GM18505 (cell line): ENCODE results near the gene NSD2.

Experiments
- ATAC-seq: cut with Tn5 transposase; IDR thresholded peaks from one replicate; pipeline ENCODE4 v1.9.1; 2021; ENCODE audit not compliant: unreplicated experiment
- POLR2A ChIP-seq: IDR thresholded peaks from 4 replicates; pipeline ENCODE4 v1.6.1; 2011; ENCODE audit warnings: borderline replicate concordance; ENCODE audit not compliant: insufficient read depth, insufficient read length; ENCODE audit errors: extremely low read depth

Gene NSD2

DNA sequence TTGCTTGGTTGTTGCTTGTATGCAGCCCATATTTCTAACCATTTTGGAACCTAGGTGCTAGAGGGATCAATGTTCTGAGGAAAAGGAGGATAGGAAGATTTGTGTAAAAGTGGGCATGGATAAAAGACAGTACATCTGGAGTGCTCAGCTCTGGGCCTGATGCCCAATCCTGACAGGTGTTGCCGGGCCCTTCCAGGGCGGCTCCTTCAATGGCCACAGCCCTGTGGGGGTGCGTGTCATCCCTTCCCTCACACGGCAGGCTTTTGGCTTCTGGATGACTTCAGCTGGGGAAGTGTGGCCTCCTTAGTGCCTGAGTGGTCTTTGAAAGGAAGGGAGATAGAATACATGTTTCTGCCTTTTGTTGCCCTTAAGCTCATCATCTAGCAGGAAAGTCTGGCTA lies 90.4 kb downstream of the NSD2 start:
- ATAC-seq = no peak

GRCh38 chr4:1962980-1963379 lies 91.8 kb downstream of the NSD2 start:
- ATAC-seq = no peak
- TF ChIP-seq POLR2A = no peak

More for the DNA sequence above, 90.4 kb downstream of the NSD2 start:
- TF ChIP-seq POLR2A = no peak

GRCh38 chr4:1964443-1964842 lies 93.2 kb downstream of the NSD2 start:
- no peak for ATAC-seq
- no peak for TF ChIP-seq POLR2A

DNA sequence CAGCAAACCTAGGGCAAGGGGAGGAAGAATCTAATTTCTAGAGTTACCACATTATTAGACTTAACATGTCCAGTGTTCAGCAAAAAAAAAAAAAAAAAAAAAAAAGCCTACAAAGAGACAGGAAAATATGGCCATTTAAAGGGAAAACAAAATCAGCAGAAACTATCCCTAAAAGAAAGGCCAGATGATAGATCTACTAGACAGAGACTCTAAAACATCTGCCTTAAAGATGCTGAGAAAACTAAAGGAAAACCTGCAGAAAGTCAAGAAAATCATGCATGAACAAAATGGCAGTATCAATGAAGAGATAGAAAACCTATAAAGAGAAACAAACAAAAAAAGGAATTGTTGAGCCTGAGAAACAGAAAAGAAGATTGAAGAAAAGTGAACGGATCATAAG lies 93.8 kb downstream of the NSD2 start:
- TF ChIP-seq POLR2A = no peak
- ATAC-seq = no peak

DNA sequence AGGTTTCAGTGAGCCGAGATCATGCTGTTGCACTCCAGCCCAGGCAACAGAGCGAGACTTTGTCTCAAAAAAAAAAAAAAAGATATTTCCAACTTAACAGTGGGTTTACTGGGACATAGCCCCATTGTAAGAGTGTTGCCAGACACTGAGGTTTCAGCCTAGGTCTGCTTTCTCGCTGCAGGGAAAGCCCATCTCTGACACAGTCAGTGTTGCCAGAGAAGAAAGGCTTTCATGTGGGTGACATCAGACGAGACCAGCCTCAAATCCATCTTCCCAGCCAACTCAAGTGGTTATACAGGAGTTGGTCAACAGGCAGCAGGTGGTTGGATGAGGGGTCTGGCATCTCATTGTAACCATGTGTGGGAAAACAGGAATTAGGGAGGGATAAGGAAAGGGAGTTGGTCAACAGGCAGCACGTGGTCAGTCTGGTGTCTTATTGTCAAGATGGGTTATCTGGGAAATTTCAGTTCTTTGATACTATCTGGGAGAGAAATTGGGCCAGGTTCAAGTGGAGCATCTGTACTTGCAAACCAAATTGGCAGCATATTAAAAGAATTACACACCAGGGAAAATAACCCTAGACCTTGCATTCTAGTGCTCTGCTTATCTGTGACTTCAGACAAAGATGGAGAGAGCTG lies 96.4 kb downstream of the NSD2 start:
- no peak for TF ChIP-seq POLR2A
- ATAC-seq = no peak

GRCh38 chr4:1968686-1969295 lies 97.6 kb downstream of the NSD2 start:
- no peak for ATAC-seq
- TF ChIP-seq POLR2A = no peak

DNA sequence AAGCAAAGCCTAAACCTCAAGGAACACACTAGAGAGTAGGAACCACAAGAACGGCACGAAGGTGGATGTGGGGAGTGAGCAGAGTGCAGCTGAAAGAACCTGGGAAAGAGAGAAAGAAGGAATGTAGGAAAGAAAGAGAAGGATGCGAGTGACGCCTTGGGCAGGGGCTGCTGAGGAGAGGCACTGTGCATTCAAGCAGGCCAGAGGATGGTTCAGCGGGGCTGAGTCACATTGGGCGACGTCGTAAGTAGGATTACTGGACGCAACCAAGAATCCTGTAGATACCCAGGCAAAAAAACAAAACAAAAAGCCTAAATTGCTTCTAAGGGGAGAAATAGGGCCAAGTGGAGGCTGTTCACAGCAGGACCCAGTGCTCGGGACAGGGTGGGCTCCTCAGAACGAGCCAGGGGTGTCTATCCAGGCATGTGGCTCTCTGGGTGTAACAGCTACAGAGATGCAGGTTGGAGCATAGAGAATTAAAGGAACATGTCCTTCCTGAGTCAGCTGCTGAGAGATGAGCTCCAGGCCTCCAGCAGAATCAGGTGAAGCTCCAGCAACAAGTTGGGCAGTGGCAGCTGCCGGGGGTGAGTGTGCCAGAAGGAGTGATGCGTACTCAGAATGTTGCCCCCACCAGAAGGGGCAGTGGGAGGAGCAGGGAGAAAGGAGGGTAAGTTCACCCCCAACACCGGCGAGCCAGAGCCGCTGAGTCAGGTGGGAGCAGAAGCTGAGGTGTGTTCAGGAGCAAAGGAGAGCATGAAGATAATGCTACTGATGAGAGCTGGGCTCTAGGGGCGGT lies 98.9 kb downstream of the NSD2 start:
- TF ChIP-seq POLR2A = no peak
- ATAC-seq = no peak

- no peak for TF ChIP-seq POLR2A
- no peak for ATAC-seq
These were observed 99.7 kb downstream of the NSD2 start for GRCh38 chr4:1970926-1971325.

- no peak for ATAC-seq
These were observed 100.4 kb downstream of the NSD2 start for GRCh38 chr4:1971456-1972200.

DNA sequence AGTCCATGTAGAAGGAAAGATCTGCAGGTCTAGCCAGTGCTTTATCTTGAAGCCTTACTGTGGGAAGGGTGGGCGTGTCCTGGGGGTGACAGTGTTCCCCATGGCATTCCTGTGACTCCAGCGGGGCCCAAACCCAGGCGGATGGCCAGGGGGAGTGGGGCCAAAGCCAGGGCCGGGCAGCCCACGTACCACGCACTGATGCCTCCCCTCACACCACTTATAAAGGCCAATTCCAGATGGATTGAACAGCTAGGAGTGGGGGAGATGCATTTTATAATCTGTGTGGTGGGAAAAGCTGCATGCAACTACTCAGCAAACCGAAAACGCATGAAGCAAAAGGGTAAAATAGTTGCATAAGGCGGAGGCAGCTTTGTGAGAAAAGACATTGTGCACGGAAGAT lies 101.2 kb downstream of the NSD2 start:
- ATAC-seq = no peak
- no peak for TF ChIP-seq POLR2A

More at GRCh38 chr4:1971456-1972200, 100.4 kb downstream of the NSD2 start:
- no peak for TF ChIP-seq POLR2A

DNA sequence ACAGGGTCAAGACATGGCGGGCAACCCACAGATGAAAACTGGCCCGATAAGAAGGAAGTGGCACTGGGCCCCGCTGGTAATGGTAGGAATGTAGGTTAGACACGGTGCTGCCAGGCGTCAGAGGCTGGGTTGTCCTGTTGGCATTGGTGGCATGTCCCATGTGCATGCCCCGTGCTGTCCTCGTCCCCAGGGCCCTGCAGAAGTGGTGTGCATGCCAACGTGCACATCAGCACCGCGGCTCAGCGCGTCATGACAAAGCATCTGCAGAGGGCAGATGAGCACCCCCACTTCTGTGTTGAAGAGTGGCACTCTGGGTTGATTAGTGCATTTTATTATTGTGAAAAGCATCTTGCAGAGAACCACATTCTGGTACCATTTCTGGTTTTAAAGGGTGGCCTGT lies 102.0 kb downstream of the NSD2 start:
- ATAC-seq = no peak
- no peak for TF ChIP-seq POLR2A

DNA sequence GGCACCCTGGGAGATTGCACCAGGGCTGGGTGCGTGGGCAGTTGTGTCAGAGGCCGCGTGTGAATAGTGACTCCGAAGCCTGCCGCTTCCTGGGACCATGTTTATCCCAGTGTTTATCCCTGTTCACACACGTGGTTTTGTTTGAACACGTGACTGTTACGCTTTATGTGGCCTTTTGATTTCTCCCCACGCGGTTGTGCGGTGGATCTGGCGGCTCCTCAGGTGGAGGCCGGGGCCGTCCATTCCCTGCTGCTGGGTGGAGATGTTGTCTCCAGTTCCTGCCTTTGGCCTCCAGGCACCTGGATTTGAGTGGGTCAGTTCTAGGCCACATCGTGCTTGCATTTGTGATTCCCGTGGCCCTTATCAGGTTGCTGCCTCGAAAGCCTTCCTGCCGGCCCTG lies 102.5 kb downstream of the NSD2 start:
- no peak for TF ChIP-seq POLR2A

DNA sequence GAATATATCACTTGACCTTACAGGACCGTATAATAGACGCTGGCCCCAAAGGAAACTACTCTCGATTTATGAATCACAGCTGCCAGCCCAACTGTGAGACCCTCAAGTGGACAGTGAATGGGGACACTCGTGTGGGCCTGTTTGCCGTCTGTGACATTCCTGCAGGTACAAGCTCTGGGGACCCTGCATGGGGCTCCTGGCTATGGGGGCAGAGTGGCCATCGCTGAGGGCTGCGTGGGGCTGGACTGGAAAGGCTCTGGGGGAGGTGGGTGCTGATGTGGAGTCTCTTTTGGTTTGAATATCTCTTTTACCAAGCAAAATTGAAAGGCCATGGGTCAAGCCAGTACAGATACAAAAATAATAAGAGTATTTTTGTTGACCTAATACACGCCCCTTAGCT lies 103.6 kb downstream of the NSD2 start:
- no peak for ATAC-seq
- no peak for TF ChIP-seq POLR2A

More for the DNA sequence above, 102.5 kb downstream of the NSD2 start:
- ATAC-seq = no peak
